Vagina (tissue), 2 donors: ENCODE data around the gene GSTP1.
"Not testable (repeated sequence)": the region's sequence is repeated elsewhere in the genome, so short reads cannot be mapped to it uniquely, and the experiment has no call there.

Source experiments
- POLR2A ChIP-seq, 2 donors: fragments of 450-650 bp; IDR thresholded peaks; one replicate each; pipeline ENCODE4 v1.6.1; 2017; ENCODE audit warnings: antibody characterized with exemption in 2 of 2, mild to moderate bottlenecking in 2 of 2, moderate library complexity in 2 of 2
- POLR2AphosphoS5 ChIP-seq, 2 donors: sonication (generic); formaldehyde crosslinking; IDR thresholded peaks; one replicate each; pipeline ENCODE4 v1.9.0; 2017; ENCODE audit warnings: antibody characterized with exemption in 2 of 2, mild to moderate bottlenecking in 2 of 2, low read depth in 1 of 2; ENCODE audit not compliant: insufficient read depth in 1 of 2
- TF ChIP-seq, protein P1 (sequence below), 3 experiments: fragments of 450-650 bp in 2 of 3; fragments of 200-600 bp in 1 of 3; sonication (generic) in 1 of 3; IDR thresholded peaks; one replicate each; pipeline ENCODE4 v1.5.1; 2017 to 2019; ENCODE audit warnings: antibody characterized with exemption in 3 of 3, mild to moderate bottlenecking in 2 of 3, moderate library complexity in 2 of 3

- TF ChIP-seq POLR2A (IDR thresholded peaks at IDR 0.05); POLR2AphosphoS5 (IDR thresholded peaks at IDR 0.05; ENCODE audit: insufficient read depth in 1 of 2, low read depth in 1 of 2): not testable (repeated sequence)
- TF ChIP-seq, protein P1, sequence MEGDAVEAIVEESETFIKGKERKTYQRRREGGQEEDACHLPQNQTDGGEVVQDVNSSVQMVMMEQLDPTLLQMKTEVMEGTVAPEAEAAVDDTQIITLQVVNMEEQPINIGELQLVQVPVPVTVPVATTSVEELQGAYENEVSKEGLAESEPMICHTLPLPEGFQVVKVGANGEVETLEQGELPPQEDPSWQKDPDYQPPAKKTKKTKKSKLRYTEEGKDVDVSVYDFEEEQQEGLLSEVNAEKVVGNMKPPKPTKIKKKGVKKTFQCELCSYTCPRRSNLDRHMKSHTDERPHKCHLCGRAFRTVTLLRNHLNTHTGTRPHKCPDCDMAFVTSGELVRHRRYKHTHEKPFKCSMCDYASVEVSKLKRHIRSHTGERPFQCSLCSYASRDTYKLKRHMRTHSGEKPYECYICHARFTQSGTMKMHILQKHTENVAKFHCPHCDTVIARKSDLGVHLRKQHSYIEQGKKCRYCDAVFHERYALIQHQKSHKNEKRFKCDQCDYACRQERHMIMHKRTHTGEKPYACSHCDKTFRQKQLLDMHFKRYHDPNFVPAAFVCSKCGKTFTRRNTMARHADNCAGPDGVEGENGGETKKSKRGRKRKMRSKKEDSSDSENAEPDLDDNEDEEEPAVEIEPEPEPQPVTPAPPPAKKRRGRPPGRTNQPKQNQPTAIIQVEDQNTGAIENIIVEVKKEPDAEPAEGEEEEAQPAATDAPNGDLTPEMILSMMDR (IDR thresholded peaks at IDR 0.05): not testable (repeated sequence)
Measured at GRCh38 chr11:67597963-67598362, 14.4 kb downstream of the GSTP1 start.
